ENCODE measurements around the gene CADM1.

The CADM1 gene

GRCh38 chr11:115207166-115207591 is 297.0 kb downstream of the CADM1 start:
- no peak for DNase-seq (ENCODE audit: low spot score)

DNA sequence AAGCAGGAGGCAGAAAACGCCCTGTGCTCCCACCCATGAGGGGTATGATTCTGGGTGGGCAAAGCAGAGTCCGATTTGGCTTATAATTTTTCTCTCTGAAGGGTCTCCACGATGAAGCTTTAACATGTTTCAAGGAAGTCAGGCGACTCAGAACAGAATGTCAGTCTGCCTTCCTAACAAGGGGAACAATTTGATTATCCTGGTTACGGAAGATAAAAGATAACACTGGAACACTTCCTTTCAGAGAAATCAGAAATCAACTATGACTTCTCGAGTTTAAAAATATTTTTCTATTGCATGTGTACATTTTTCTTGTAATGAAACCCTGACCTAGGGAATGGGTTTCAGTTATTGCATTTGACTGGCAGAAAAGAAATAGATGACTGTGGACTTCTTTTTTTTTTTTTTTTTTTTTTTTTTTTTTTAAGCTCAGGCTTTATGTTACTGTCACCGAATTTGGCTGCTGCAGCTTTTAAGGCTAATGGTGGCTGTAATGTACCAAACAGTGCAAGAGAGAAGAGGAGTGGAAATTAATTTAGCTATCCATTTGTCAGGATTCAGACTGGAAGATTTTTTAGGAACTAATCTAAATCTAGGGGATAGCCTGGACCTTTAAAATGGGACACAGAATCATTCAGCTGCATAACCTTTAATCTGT is 297.7 kb downstream of the CADM1 start:
- no peak for DNase-seq (ENCODE audit: low spot score)

- DNase-seq (ENCODE audit: low spot score) = no peak
Observed at GRCh38 chr11:115202900-115203552, 301.2 kb downstream of the CADM1 start.

GRCh38 chr11:115202074-115202473 is 302.1 kb downstream of the CADM1 start:
- no peak for DNase-seq (ENCODE audit: low spot score)

GRCh38 chr11:115201111-115201792 is 303.0 kb downstream of the CADM1 start:
- peak; percentile 11 for DNase-seq (ENCODE audit: low spot score)

- DNase-seq (ENCODE audit: low spot score) = no peak
Observed at GRCh38 chr11:115199481-115200069, 304.6 kb downstream of the CADM1 start.

GRCh38 chr11:115198321-115198741 is 305.9 kb downstream of the CADM1 start:
- no peak for DNase-seq (ENCODE audit: low spot score)

GRCh38 chr11:115197433-115197832 is 306.8 kb downstream of the CADM1 start:
- DNase-seq (ENCODE audit: low spot score) = no peak

GRCh38 chr11:115197031-115197430 is 307.2 kb downstream of the CADM1 start:
- DNase-seq (ENCODE audit: low spot score) = no peak

DNA sequence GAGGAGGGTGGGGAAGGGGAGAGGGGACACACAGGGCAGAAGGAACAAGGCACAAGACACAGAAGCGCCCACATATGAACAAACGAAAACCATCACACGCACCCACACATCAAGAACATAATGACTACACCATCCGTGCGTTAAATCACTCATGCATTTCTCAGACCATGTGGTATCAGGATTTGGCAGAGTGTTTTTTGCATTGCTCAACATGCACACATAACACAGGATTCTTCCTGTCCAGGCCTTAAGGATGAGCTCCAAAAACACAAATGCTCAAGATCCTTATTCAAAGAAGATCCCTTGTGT is 309.5 kb downstream of the CADM1 start:
- DNase-seq (ENCODE audit: low spot score) = no peak

DNA sequence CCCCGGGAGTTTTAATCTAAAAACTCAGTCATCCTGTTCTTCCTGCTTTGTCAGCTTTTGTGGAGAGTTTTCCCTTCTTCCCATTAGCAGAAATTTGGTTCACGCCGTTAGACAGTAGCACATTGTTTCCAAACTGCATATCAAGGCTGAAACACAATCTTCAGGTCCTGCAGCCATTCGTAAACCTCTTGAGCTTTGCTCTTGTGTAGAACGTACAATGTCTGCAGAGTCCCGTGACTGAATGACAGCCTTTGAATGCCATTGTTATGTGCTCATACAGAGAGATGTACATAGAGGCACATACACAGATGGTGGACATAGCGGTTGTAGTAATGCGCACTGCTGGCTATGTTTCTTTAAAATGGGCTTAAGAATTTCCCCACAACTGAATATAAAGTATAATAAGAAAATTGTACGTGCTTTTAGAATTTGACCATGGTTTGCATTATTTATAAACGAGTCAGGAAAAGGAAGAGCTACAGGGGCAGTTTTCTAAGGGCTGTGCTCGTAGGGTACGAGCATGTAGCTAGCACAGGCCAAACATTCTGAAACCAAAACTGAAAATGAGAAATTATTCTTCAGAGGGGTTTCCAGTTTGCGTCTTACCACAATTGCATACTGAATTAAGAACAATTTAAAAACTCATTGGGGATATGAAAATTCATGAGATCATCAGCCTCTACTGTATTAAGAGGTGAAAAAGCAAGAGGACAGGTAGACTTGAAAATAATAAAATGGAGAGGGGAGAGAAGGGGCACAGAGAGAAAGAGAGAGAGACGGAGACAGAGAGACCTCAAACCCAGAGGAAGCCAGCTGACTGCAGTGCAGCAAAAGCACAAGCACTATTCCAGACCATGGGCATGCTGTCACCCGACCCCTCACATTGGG is 310.1 kb downstream of the CADM1 start:
- DNase-seq (ENCODE audit: low spot score) = no peak

DNA sequence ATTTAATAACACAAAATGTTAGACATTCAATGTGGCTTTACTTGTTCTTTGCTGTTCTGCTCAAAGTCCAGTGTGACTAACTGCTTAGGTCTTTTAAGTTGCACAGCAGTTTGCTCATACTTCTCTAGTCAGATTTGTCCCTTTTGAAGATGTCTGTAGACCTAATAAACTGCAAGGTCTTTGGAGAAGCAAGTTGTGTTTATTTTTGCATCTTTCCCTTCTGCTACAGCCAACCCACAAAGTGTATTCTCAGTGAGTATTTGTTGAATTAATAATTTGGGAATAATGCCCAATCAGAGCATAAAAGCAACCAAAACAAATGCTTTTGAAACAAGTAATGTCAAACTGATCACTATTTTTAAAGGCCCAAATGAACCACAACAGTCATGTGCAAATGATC is 312.5 kb downstream of the CADM1 start:
- no peak for DNase-seq (ENCODE audit: low spot score)

DNA sequence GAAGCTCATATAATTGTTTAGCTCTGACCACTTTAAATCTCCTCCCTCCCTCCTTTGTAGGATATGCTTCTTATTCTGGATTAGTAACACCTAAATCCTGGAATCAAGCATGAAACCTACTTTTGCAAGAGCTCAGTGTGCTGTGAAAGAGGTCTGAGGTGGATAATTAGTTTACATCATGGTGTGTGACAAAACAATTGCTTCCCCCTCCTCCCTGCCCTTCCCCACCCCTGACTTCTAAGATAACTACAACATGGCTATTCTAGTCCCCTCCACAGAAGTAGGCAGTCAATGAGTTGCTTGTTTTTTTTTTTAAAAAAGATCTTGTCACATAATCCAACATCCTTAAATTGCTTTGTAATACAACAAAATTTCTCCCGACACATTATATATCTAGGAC is 314.0 kb downstream of the CADM1 start:
- no peak for DNase-seq (ENCODE audit: low spot score)

GRCh38 chr11:115188898-115189278 is 315.3 kb downstream of the CADM1 start:
- DNase-seq (ENCODE audit: low spot score) = no peak

DNA sequence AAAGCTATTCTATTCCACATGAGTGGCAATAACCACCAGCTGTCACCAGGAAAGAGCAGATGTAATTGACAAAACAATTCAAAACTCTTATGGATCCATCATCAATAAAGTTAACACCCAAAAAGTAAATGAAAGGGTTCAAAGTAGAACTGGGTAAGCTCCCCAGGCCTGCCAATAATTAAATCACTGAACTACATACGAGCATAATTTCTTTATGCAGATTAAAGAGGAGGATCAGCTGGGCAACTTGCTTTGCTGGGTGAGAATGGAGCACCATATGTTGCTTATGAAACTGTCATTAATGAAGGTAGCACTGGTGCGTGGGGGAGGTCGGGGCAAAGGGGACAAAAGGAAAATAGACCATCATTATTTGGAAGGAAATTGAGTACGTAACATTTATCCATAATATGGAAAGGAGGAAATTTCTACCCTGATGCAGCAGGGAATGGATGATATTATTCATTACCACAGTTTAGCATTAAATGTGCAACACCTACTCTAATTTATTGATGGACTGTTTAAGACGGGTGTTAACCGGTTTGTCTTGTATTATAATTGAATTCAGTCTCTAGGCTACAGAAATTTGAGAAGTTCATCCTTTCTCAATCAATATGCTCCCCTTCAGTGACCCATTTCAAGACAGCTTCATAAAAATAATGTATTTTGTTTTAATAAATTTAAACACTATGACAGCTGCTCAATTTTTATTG is 315.9 kb downstream of the CADM1 start:
- no peak for DNase-seq (ENCODE audit: low spot score)

GRCh38 chr11:115185931-115186330 is 318.3 kb downstream of the CADM1 start:
- DNase-seq (ENCODE audit: low spot score) = no peak

DNA sequence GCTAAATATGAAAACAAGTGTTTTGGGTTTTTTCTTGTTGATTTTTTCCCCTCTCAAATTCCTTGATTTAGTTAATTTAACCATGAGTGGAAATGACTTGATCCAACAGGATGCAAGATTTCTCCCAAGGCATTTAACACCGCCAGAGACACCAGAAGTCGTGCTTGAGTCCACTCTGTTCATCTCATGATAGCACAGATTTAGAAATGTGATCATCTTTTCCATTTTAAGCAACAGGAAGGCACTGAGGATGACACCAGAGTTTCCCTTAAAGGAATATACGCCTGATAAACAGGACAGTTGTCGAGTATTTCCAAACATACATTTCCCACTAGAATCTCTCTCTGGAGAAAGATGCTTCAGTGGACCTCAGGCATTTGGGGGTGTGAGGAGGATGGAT is 318.7 kb downstream of the CADM1 start:
- DNase-seq (ENCODE audit: low spot score) = no peak

- DNase-seq (ENCODE audit: low spot score) = no peak
Observed at GRCh38 chr11:115184901-115185300, 319.3 kb downstream of the CADM1 start.

GRCh38 chr11:115183830-115184229 is 320.4 kb downstream of the CADM1 start:
- no peak for DNase-seq (ENCODE audit: low spot score)

- DNase-seq (ENCODE audit: low spot score) = no peak
Observed at GRCh38 chr11:115183136-115183535, 321.1 kb downstream of the CADM1 start.

DNA sequence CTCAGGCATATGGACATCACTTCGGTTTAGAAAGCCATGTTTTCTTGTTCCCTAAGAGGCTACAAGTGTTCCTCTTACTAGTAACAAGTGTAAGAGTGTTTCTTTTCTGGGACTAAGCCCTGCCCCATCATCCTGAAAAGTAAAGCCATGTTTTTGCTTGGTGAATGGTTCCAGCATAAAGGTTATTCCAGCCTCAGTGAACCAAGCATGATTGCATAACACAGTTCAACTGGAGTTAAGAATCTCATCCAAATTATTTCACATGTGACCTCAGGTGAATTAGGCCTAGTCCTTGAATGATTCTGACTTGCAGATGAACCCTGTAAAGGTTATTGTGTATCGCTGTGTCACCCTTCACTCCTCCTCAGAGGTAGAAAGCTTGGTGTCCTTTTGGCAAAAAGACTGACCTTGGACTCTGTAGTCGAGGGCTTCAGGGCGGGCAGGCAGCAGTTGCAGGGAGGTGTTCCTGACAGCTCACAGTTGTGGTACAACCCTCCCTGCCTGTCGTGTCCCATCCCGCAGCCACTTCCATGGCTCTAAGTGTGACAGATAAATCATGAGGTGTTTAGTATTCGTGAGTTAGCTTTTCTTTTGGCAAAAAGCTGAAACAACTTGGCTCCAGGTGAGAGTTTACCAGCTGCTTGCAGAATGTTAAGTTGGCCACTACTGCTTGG is 321.8 kb downstream of the CADM1 start:
- DNase-seq (ENCODE audit: low spot score) = no peak
